Measurements from ENCODE around the gene PAX6.

Gene PAX6

GRCh38 chr11:31814176-31814868 is 3.2 kb upstream of the PAX6 start:
- no peak overlapping the region for H3K4me3 ChIP-seq (ENCODE audit: low read depth, low read length)

GRCh38 chr11:31813391-31814175 is 2.5 kb upstream of the PAX6 start:
- TF ChIP-seq CTCF (IDR thresholded peaks at IDR 0.05; ENCODE audit: borderline replicate concordance, insufficient read depth, low read depth, low read length) = no peak
- H3K4me3 ChIP-seq (ENCODE audit: low read depth, low read length) = peak overlapping the region; percentile 44

More at GRCh38 chr11:31814176-31814868, 3.2 kb upstream of the PAX6 start:
- no peak for TF ChIP-seq CTCF (IDR thresholded peaks at IDR 0.05; ENCODE audit: borderline replicate concordance, insufficient read depth, low read depth, low read length)

- TF ChIP-seq CTCF (IDR thresholded peaks at IDR 0.05; ENCODE audit: borderline replicate concordance, insufficient read depth, low read depth, low read length) = no peak
- H3K4me3 ChIP-seq (ENCODE audit: low read depth, low read length) = peak overlapping the region; percentile 44
Measured at GRCh38 chr11:31812383-31813381, 1.6 kb upstream of the PAX6 start.

- TF ChIP-seq CTCF (IDR thresholded peaks at IDR 0.05; ENCODE audit: borderline replicate concordance, insufficient read depth, low read depth, low read length) = no peak
- peak overlapping the region; percentile 51 for H3K4me3 ChIP-seq (ENCODE audit: low read depth, low read length)
Measured at GRCh38 chr11:31809857-31810778, 1.0 kb downstream of the PAX6 start.

GRCh38 chr11:31809541-31809856 is 1.6 kb downstream of the PAX6 start:
- no peak overlapping the region for H3K4me3 ChIP-seq (ENCODE audit: low read depth, low read length)
- TF ChIP-seq CTCF (IDR thresholded peaks at IDR 0.05; ENCODE audit: borderline replicate concordance, insufficient read depth, low read depth, low read length) = no peak
